GM18858 (cell line): ENCODE results near the gene EHD4.

Experiments used
- ATAC-seq: cut with Tn5 transposase; IDR thresholded peaks from one replicate; pipeline ENCODE4 v1.9.1; 2021; ENCODE audit not compliant: unreplicated experiment

Gene EHD4

GRCh38 chr15:41958002-41958420 is 14.3 kb downstream of the EHD4 start:
- no peak for ATAC-seq

- ATAC-seq = peak; percentile 84
Observed at GRCh38 chr15:41957021-41957897, 15.1 kb downstream of the EHD4 start.

GRCh38 chr15:41955807-41956525 is 16.4 kb downstream of the EHD4 start:
- no peak for ATAC-seq

- ATAC-seq = no peak
Observed at GRCh38 chr15:41955100-41955499, 17.3 kb downstream of the EHD4 start.

- ATAC-seq = no peak
Observed at GRCh38 chr15:41954036-41954435, 18.3 kb downstream of the EHD4 start.

- no peak for ATAC-seq
Observed at GRCh38 chr15:41952013-41952563, 20.3 kb downstream of the EHD4 start.

- no peak for ATAC-seq
Observed at GRCh38 chr15:41951571-41951970, 20.8 kb downstream of the EHD4 start.

- no peak for ATAC-seq
Observed at GRCh38 chr15:41950489-41950888, 21.9 kb downstream of the EHD4 start.

GRCh38 chr15:41950127-41950483 is 22.3 kb downstream of the EHD4 start:
- no peak for ATAC-seq

GRCh38 chr15:41949401-41950126 is 22.8 kb downstream of the EHD4 start:
- ATAC-seq = no peak

- ATAC-seq = no peak
Observed at GRCh38 chr15:41948490-41948889, 23.9 kb downstream of the EHD4 start.

- no peak for ATAC-seq
Observed at GRCh38 chr15:41946970-41947369, 25.4 kb downstream of the EHD4 start.

GRCh38 chr15:41945731-41946130 is 26.6 kb downstream of the EHD4 start:
- no peak for ATAC-seq

- no peak for ATAC-seq
Observed at GRCh38 chr15:41945221-41945620, 27.1 kb downstream of the EHD4 start.

GRCh38 chr15:41944313-41944940 is 27.9 kb downstream of the EHD4 start:
- ATAC-seq = no peak

- ATAC-seq = no peak
Observed at GRCh38 chr15:41943543-41944312, 28.6 kb downstream of the EHD4 start.

GRCh38 chr15:41942886-41943285 is 29.5 kb downstream of the EHD4 start:
- no peak for ATAC-seq

- no peak for ATAC-seq
Observed at GRCh38 chr15:41941644-41942415, 30.5 kb downstream of the EHD4 start.

GRCh38 chr15:41940441-41940857 is 31.9 kb downstream of the EHD4 start:
- ATAC-seq = no peak
